ENCODE measurements around the gene VAMP4. TPM values are rescaled to one million over a fixed set of nuclear protein-coding genes. Genes with fewer than 3 reads are reported as not detected.

Gene VAMP4
- total and polyA plus RNA-seq, 2 experiments from 2014 or later, result 7.3 to 7.4 TPM

DNA sequence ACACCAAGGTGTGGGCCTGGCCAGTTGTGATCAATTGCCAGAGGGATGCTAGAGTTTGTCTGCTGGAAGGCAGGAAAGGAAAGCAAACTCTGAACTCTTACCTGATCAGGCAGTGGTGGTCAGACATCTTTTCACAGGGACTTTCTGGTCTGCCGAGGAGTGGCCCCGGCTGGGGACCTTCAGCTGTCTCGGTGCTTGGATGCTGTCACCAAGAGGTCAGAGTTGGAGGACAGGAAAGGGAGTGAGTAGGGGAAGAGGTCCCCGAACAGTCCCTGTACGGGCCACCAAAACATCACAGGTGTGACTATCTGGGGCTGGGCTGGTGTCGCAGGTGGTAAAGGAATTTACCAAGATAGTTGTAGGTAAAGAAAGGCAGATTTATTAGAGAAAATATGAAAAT is 21.9 kb upstream of the VAMP4 start (continued):
- TF ChIP-seq REST (IDR thresholded peaks at IDR 0.05; ENCODE audit: unreplicated experiment) (no peak), ZNF331 (CRISPR knock-in tag; IDR thresholded peaks at IDR 0.05; ENCODE audit: low read depth) (no peak), ZNF462 (CRISPR knock-in tag; IDR thresholded peaks at IDR 0.05) (no peak)

DNA sequence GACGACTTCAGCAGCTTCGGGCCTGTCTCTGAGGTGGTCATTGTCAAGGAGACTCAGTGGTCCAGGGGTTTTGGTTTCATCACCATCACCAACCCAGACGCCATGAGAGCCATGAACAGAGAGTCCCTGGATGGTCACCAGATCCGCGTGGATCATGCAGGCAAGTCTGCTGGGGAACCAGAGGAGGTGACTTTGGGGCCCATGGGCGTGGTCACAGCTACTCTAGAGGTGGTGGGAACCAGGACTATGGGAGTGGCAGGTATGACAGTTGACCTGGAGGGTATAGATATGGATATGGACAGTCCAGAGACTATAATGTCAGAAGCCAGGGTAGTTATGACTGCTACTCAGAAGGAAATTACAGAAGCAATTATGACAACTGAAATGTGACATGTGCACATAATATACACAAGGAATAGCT is 20.3 kb upstream of the VAMP4 start:
- peaks cover 2% of the 10 kb centered on the region; the same call in 1 of the 3 replicates for H3K4me1 Mint-ChIP-seq
- no peaks in the 10 kb centered on the region for H3K4me1 ChIP-seq (ENCODE audit: insufficient read depth)
- H3K4me3 ChIP-seq, result no peak overlapping the region
- H4K20me1 ChIP-seq (replicated peaks; ENCODE audit: insufficient read depth), result no peaks in the 10 kb centered on the region
- no peaks in the 10 kb centered on the region for H3K27me3 Mint-ChIP-seq (ENCODE audit: insufficient read depth, low read depth, poor library complexity)
- H3K27me3 ChIP-seq (ENCODE audit: insufficient read depth), result no peaks in the 10 kb centered on the region
- H3K27ac ChIP-seq (ENCODE audit: low read depth), result no peak overlapping the region
- no peaks in the 10 kb centered on the region for H3K79me2 ChIP-seq (replicated peaks; ENCODE audit: insufficient read depth)
- no peak for ATAC-seq
- H3K4me2 ChIP-seq, result no peak overlapping the region
- no peak for DNase-seq (ENCODE audit: low spot score)
- no peak overlapping the region for H3K27ac Mint-ChIP-seq
- no peaks in the 10 kb centered on the region for H3K36me3 Mint-ChIP-seq (ENCODE audit: low read depth)
- peaks cover 17% of the 10 kb centered on the region for H3K9me3 Mint-ChIP-seq
- no peaks in the 10 kb centered on the region for H3F3A ChIP-seq (replicated peaks; ENCODE audit: low read depth)
- peaks cover 5% of the 10 kb centered on the region for H3K36me3 ChIP-seq (ENCODE audit: insufficient read depth)
- no peak overlapping the region for H3K4me3 Mint-ChIP-seq
- no peaks in the 10 kb centered on the region; the same call in 1 of the 2 replicates for H3K9me2 ChIP-seq (ENCODE audit: insufficient read depth)
- H2AFZ ChIP-seq, result no peak overlapping the region
- TF ChIP-seq EZH2 (IDR thresholded peaks at IDR 0.05; ENCODE audit: low read depth, unreplicated experiment) (no peak), ZNF114 (CRISPR knock-in tag; IDR thresholded peaks at IDR 0.05) (no peak), CREB1 (CRISPR knock-in tag; IDR thresholded peaks at IDR 0.05; ENCODE audit: low read depth) (no peak), STAT1 (IDR thresholded peaks at IDR 0.05; ENCODE audit: unreplicated experiment) (no peak), REST (IDR thresholded peaks at IDR 0.05; ENCODE audit: unreplicated experiment) (no peak), NANOG (IDR thresholded peaks at IDR 0.05; ENCODE audit: borderline replicate concordance) (no peak), EZH2phosphoT487 (IDR thresholded peaks at IDR 0.05; ENCODE audit: unreplicated experiment) (no peak)
- TF ChIP-seq, protein P1, sequence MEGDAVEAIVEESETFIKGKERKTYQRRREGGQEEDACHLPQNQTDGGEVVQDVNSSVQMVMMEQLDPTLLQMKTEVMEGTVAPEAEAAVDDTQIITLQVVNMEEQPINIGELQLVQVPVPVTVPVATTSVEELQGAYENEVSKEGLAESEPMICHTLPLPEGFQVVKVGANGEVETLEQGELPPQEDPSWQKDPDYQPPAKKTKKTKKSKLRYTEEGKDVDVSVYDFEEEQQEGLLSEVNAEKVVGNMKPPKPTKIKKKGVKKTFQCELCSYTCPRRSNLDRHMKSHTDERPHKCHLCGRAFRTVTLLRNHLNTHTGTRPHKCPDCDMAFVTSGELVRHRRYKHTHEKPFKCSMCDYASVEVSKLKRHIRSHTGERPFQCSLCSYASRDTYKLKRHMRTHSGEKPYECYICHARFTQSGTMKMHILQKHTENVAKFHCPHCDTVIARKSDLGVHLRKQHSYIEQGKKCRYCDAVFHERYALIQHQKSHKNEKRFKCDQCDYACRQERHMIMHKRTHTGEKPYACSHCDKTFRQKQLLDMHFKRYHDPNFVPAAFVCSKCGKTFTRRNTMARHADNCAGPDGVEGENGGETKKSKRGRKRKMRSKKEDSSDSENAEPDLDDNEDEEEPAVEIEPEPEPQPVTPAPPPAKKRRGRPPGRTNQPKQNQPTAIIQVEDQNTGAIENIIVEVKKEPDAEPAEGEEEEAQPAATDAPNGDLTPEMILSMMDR (conservative IDR thresholded peaks at IDR 0.05; ENCODE audit: low read depth in 2 of 2), result no peak

Data from GM23338 (cell line).